Measurements from ENCODE around the gene TMEM167A.

- TF ChIP-seq CTCF (IDR thresholded peaks at IDR 0.05) (no peak), POLR2A (IDR thresholded peaks at IDR 0.05) (no peak)
Observed at GRCh38 chr5:83038924-83039323, 38.3 kb downstream of the TMEM167A start.

Data from right lobe of liver (tissue), 4 donors.